GM21526 (cell line): Measurements from ENCODE around the gene BRSK2.
"Not testable (repeated sequence)": the region's sequence is repeated elsewhere in the genome, so short reads cannot be mapped to it uniquely, and the experiment has no call there.

ENCODE experiments used
- ATAC-seq: cut with Tn5 transposase; IDR thresholded peaks from one replicate; pipeline ENCODE4 v1.9.1; 2021; ENCODE audit warnings: moderate library complexity; ENCODE audit not compliant: unreplicated experiment, low FRiP score

BRSK2 gene

DNA sequence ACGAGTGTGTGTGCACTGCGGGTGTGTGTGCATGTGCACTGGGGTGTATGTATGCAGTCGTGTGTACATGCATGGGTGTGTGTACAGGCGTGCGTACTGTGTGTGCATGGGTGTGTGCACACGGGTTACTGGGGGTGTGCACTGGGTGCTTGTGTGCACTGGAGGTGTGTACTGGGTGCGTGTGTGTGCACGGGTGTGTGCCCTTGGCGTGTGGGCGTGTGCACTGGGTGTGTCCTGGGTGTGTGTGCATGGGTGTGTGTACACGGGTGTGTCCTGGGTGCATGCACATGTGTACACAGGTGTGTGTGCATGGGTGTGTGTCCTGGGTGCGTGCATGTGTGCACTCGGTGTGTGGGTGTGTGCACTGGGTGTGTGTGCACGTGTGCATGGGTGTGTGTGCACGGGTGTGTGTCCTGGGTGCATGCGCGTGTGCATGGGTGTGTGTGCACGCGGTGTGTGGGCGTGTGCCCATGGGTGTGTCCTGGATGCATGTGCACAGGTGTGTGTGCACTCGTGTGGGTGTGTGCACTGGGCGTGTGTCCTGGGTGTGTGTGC is 39.1 kb downstream of the BRSK2 start:
- no peak for ATAC-seq

DNA sequence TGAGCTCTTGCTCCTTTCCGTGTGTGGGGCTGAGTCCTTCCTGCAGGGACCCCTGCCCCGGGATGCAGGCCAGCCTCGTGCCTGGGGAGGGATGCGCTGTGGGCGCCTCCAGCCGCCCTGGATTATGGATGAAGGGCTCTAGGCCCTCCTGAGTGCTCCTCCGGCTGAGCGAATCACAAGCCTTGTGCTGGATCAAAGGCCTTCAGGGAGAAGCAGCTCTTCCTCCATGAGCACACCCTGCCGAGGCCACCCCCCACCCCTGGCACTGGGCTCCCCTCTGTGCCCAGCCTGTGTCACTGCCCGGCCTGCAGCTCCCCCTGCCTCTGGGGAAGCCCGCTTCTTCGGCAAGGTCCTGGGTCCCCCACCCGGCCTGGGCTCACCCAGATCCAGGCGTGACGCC is 43.8 kb downstream of the BRSK2 start:
- no peak for ATAC-seq

DNA sequence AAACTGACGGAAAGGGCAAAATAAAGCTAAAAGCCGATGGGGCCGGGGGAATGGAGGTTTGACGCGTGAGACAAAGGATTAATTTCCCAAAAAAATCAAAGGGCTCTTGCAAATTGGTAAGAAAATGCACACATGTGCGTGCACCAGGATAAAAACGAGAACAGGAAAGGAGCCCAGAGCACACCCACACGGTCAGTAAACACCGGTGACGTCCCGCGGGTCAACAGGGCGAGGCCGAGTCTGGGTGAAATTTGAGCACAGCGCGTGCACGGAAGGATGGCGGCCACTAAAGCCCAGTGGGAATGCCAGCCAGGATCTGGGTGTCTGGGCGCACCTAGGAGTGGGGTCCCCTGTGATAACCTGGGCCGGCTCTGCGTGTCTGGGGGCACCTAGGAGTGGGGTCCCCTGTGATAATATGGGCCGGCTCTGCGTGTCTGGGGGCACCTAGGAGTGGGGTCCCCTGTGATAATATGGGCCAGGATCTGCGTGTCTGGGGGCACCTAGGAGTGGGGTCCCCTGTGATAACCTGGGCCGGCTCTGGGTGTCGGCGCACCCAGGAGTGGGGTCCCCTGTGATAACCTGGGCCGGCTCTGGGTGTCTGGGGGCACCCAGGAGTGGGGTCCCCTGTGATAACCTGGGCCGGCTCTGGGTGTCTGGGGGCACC is 44.4 kb downstream of the BRSK2 start:
- no peak for ATAC-seq

DNA sequence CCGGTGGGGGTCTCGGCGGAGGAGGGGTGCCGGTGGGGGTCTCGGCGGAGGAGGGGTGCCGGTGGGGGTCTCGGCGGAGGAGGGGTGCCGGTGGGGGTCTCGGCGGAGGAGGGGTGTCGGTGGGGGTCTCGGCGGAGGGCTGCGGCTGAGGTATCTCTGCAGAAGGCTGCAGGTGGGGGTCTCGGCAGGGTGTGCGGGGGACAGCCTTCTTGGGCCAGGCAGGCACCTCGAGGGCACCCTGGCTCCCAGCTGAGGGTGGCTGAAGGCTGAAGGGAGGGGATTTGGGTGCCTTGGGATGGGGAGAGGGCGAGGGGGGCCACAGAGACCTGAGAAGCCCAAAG is 45.7 kb downstream of the BRSK2 start:
- ATAC-seq = not testable (repeated sequence)

DNA sequence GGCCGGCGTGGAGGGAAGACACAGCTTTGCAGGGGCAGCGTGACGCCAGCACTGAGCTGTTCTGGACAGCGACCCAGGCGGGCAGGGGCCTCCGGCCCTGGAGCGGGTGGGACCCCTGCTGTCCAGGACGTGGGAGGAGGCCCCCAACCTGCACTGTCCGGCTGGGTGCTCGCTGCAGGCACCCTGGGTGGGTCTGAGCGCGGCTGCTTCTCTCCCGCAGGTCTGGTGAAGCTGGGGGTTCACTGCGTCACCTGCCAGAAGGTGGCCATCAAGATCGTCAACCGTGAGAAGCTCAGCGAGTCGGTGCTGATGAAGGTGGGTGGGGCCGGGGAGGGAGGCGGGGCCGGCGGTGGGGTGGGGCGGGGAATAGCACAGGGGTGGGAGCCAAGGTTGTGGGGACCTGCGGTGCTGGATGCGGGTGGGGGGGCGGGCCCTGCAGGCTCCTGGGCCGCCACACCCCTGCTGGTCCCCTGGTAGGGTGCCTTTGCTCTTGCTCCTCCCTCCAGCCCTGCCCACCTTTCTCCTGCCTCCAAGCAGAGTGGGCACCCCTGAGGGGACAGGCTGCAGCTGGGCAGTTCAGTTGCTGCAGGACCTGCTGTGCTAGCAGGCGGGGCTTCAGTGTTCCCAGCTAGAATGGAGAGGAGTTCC is 46.2 kb downstream of the BRSK2 start:
- ATAC-seq = no peak

DNA sequence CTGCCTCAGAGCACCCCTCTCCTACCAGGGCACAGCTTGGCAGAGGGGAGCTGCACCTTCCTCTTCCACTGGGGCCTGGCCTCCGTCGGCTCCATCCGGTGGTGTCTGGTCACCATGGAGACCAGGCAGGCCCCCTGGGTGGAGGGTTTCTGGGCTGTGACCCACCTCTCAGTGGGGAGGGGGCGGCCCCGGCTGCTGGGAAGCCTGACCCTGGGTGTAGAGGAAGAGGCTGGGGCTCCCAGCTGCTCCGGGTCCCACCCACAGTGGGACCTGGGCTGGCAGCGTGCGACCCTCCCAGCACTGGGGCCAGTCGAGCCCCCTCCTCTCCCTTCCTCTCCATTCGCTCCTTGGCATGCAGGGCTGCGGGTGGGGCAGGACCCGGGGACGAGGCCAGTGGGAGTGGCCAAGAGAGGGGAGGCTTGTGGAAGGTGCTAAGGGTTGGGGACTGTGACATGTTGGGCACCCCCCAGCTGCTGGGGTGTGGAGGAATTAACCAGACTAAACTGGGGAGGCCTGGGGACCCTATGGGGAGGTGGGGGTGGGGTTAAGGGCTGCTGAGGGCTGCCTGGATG is 46.8 kb downstream of the BRSK2 start:
- no peak for ATAC-seq

DNA sequence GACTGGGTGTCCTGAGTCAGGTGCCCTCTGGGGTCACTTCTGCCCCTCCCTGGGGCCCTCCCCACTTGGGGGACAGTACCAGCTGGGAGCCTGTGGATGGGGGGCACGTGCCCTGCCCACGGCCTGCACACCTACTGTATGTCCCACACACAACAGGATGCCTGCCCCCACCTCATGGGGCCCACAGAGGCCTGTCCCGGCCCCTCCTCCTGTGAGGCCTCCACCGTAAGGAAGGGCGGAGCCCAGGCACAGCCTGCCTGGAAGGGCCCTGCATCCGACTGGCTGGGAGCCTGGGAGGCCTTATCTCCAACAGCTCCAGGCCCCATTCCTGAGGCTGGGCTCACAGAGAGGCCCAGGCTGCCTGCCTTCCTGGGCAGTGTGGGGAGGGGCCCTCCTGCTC is 47.8 kb downstream of the BRSK2 start:
- ATAC-seq = no peak

DNA sequence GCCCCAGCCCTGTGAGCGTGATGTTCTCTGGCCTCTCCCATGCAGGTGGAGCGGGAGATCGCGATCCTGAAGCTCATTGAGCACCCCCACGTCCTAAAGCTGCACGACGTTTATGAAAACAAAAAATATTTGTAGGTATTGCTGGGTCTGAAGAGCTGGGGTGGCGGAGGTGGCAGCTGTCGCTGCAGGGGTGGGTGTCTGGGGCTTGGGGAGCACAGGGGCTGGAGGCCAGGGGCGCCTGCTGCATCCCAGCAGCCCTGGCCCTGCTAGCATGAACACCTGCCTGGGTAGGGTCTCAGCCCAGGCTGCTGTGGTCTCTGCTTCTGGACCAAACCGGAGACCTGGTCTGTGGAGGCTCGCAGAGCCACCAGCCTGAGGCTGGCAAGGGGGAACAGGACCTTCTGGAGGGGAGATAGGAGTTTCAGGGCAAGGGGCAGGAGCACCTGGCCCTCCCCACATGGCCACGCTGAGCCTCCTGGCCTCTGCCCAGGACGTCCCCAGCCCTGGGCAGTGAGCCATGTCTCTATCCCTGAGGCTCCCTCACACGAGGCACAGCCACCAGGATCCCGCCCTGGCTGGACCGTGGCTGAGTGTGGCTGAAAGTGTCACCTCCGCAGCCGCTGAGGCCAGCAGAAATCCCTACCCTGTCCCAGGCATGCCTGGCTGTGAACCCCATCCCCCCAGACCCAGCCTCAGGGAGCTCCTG is 48.7 kb downstream of the BRSK2 start:
- ATAC-seq = no peak

DNA sequence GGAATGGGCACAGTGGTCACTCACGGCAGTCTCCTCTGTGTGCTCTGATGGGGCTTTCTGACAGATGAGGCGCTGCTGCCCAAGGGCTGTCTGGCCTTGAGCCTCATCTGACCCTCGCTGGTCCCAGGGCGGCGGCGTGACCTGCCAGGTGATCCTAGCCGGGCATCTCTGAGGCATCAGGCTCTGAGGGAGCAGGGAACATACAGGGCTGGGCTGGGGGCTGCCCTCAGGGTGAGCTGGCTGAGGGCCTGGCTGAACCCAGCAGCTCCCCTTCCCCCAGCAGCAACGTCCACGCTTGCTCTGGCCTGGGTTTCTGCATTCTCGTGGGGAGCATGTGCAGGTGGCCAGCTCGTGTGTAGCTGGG is 49.2 kb downstream of the BRSK2 start:
- no peak for ATAC-seq

DNA sequence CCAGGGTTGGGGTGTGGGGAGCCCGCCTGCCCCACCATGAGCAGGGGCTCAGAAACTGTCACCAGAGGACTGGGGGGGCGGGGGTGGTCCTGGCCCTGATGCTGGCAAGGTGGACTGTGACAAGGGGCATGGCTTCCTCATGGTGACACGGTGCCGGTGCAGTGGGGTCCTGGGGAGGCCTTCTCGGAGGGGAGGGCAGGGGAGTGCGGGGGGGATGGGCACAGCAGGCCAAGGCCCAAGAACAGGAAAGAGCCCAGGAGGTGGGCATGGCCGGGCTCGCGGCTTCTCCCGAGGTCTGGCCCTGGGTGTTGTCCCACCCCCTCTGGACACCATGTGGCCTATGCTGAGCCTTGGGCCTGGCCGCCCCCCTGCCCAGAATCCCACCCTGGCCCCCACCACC is 49.6 kb downstream of the BRSK2 start:
- no peak for ATAC-seq

DNA sequence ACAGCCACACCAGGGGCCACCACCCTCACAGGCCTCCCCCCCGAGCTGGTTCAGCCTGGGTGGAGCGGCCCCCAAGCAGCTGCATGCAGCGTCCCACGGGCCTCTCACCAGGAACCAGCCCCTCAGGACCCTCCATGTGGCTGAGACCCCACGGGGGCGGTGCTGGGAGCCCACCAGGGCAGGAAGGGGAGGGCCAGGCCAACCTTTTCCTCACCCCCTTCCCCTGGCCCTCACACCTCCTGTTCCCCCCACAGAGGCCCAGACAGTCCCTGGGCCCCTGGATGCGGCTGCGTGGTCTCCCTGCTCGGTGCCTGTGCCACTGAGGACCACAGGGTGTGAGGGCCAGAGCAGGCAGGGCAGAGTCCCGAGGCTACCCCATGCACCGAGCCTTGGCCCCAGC is 50.3 kb downstream of the BRSK2 start:
- no peak for ATAC-seq

DNA sequence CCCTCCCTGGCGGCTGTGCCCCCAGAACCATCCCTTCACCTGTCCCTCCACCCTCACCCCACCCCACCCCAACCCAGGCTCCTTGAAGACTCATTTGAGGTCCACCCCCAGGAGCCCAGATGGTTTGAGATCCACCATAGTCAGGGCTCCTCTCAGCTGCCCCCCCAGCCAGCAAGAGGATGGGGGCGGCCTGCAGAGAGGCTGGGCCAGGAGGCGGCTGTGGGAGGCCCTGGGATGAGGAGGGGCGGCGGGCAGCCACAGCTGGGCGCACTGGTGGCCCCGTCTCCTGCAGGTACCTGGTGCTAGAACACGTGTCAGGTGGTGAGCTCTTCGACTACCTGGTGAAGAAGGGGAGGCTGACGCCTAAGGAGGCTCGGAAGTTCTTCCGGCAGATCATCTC is 50.8 kb downstream of the BRSK2 start:
- no peak for ATAC-seq

DNA sequence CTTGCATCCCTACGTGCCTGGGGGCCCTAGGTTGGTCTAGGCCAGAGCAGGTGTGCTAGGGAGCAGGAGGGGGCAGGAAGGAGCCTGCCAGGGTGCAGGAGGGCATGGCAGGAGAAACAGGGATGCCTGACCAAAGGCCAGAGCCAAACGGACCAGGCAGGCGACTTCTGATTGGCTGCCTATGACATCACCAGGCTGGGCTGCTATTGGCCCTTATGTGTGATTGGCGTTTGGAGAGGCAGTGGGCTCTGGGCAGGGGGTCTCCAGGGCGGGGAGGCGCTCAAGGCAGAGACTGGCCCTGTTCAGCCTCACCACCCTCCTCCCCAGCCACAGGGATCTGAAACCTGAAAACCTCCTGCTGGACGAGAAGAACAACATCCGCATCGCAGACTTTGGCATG is 52.4 kb downstream of the BRSK2 start:
- ATAC-seq = no peak

DNA sequence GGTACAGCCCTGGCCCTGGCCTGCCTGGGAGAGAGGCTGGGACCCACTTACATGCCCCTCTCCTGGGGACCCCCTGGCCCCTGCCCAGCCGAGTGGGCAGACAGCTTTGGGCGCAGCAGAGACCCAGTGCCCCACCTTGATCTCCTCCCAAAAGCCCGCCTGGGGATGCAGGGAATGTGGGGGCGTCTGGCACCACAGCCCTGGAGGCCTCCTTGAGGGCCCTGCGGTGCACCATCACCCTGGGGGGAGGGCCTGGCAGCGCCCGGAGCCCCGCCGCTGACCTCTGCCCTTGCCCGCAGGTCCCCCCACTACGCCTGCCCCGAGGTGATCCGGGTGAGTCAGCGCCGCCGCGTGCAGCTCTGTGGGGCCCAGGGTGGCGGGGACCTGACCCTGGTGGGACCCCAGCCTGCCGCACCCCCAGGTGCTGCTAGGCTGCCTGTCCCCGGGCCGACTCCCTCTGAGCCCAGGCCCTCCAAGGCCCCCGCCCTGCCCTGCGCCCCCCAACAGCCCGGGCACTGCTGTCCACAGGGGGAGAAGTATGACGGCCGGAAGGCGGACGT is 53.2 kb downstream of the BRSK2 start:
- ATAC-seq = no peak

DNA sequence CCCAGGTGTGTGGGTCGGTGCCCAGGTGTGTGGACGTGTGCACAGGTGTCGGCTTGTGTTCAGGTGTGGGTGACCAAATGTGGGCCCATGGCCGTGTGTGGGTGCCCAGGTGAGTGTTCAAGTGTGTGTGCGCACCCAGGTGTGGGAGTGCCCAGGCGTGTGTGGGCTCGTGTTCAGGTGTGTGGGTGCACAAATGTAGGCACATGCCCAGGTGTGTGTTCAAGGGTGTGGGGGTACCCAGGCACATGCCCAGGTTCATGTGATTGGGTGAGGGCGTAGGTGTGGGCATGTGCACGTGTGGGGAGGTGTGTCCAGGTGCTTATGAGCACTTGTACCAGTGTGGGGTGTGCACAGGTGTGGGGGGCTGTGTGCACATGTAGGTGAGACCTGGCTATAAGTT is 54.0 kb downstream of the BRSK2 start:
- no peak for ATAC-seq

DNA sequence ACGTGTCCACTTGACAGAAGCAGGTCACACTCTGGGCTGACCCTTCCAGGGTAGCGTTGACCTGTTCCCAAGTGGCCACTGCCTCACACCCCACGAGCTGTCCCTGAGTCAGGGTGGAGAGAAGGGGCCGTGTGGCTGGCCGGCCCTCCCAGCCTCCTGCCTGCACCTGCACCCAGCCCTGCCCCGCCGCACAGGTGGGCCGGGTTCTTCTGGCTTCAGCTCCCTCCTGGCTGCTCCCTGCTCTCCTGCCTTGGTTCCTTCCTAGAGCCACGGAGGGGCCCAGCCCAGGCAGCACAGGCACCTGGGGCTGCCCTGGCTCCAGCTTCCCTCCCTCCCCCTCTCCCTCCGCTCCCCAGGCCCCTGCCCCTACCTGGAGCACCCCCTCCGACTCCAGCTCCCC is 54.6 kb downstream of the BRSK2 start:
- no peak for ATAC-seq

DNA sequence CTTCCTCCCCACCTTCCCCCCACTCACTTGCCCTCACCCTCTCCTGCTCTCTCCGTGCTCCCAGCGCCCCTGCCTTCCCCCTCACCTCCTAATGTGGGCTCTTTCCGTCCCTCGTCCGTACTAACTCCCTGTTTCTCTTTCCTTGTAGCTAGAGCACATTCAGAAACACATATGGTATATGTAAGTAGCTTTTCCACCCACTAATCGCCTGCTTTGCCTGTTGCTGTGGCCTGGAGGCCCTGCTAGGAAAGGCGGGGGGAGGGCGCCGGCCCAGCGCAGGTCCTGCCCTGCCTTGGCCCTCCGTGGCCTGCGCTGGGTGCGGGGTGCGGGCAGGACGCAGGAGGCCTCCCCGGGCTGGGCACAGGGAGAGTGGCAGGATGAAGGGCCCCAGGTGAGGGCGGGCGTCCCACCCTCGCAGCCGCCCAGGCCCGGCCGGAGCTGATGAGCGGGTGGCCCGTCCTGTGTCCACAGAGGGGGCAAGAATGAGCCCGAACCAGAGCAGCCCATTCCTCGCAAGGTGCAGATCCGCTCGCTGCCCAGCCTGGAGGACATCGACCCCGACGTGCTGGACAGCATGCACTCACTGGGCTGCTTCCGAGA is 55.2 kb downstream of the BRSK2 start:
- no peak for ATAC-seq

DNA sequence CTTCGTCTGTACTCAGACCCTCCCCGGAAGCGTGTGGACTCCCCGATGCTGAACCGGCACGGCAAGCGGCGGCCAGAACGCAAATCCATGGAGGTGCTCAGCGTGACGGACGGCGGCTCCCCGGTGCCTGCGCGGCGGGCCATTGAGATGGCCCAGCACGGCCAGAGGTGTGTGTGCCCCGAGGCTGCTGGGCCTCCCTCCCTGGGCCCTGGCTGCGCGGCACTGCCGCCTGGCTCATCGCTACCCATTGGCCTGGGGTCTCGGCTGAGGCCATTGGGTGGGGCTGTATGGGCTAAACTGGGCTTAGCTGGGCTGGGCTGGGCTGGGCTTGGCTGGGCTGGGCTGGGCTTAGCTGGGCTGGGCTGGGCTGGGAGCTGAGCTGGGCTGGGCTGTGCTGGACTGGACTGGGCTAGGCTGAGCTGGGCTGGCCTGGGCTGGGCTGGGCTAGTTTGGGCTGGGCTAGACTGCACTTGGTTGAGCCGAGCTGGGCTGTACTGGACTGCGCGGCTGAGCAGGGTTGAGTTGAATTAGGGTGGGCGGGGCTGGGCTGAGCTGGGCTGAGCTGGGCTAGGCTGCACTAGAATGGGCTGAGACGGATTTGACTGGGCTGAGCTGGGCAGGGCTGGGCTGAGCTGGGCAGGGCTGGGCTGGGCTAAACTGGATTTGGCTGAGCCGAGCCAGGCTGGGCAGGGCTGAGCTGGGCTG is 56.2 kb downstream of the BRSK2 start:
- no peak for ATAC-seq

DNA sequence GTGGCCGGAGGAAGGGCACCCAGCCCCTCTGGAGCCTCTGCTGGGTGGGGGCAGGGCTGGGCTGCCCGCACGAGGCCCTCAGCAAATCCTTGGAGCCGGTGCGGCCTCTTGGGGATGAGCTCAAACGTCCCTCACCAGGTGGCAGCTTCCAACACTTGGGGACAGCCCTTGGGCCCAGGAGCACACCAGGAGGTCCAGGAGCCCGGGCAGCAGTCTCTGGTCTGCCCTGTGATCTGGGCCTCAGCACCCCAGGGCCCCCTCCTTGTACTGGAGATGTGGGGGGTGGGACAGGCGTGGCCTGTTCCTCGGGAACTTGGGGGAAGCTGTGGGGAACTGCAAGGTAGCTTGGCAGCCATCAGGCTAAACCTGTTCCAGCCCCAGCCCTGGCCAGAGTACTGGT is 56.9 kb downstream of the BRSK2 start:
- no peak for ATAC-seq
